Neuronal stem cell (in vitro differentiated cells): ENCODE measurements around the gene GLG1.
"Not testable (repeated sequence)": the region's sequence is repeated elsewhere in the genome, so short reads cannot be mapped to it uniquely, and the experiment has no call there.

ENCODE experiments used
- DNase-seq: peaks from one replicate; pipeline ENCODE4 v3.0.0-alpha.2; 2013; ENCODE audit warnings: low spot score
- H2AFZ ChIP-seq: one replicate; pipeline ENCODE4 v1.6.1; 2013; ENCODE audit warnings: mild to moderate bottlenecking, low read length, inconsistent platforms
- H2AK5ac ChIP-seq: 2 replicates; pipeline ENCODE4 v1.6.1; 2013; ENCODE audit warnings: low read depth, mild to moderate bottlenecking, inconsistent platforms, low read length, moderate library complexity, mixed read lengths
- H2BK120ac ChIP-seq: 2 replicates; pipeline ENCODE4 v1.6.1; 2013; ENCODE audit warnings: low read depth, mild to moderate bottlenecking, inconsistent platforms, low read length, moderate library complexity, mixed read lengths
- H2BK12ac ChIP-seq: one replicate; pipeline ENCODE4 v1.6.1; 2013; ENCODE audit warnings: low read length, inconsistent platforms
- H2BK15ac ChIP-seq: 2 replicates; pipeline ENCODE4 v1.6.1; 2013; ENCODE audit warnings: mild to moderate bottlenecking, low read length, inconsistent platforms, mixed read lengths
- H2BK5ac ChIP-seq: one replicate; pipeline ENCODE4 v1.6.1; 2013; ENCODE audit warnings: inconsistent platforms, mild to moderate bottlenecking, low read length, moderate library complexity
- H3K14ac ChIP-seq: one replicate; pipeline ENCODE4 v1.6.1; 2013; ENCODE audit warnings: low read length, inconsistent platforms
- H3K18ac ChIP-seq: 2 replicates; pipeline ENCODE4 v1.6.1; 2013; ENCODE audit warnings: low read length, inconsistent platforms
- H3K23ac ChIP-seq: 2 replicates; pipeline ENCODE4 v1.6.1; 2013; ENCODE audit warnings: low read depth, mild to moderate bottlenecking, mixed read lengths, low read length, inconsistent platforms; ENCODE audit not compliant: poor library complexity
- H3K27ac ChIP-seq: replicated peaks from 3 replicates; pipeline ENCODE4 v1.5.1; 2013; ENCODE audit warnings: low read length, inconsistent platforms
- H3K27me3 ChIP-seq, 3 experiments: 2 replicates each; pipeline ENCODE4 v1.6.1; 2013; ENCODE audit warnings: low read length in 3 of 3, mild to moderate bottlenecking in 2 of 3, inconsistent platforms in 1 of 3, low read depth in 1 of 3, mixed read lengths in 1 of 3, moderate library complexity in 1 of 3; ENCODE audit not compliant: control insufficient read depth in 3 of 3, insufficient read depth in 3 of 3
- H3K36me3 ChIP-seq, 2 donors: replicated peaks in 1 of 2; 2 replicates each; pipeline ENCODE4 v1.6.1; 2013; ENCODE audit warnings: low read length in 2 of 2; ENCODE audit not compliant: control insufficient read depth in 2 of 2, insufficient read depth in 2 of 2
- H3K4ac ChIP-seq: 2 replicates; pipeline ENCODE4 v1.6.1; 2013; ENCODE audit warnings: inconsistent platforms, mild to moderate bottlenecking, low read length, moderate library complexity
- H3K4me1 ChIP-seq, 2 donors: 1 replicate in 1 of 2; 2 replicates in 1 of 2; pipeline ENCODE4 v1.6.1; 2013; ENCODE audit warnings: low read length in 2 of 2, low read depth in 1 of 2; ENCODE audit not compliant: control insufficient read depth in 2 of 2, insufficient read depth in 1 of 2
- H3K4me2 ChIP-seq: one replicate; pipeline ENCODE4 v1.6.1; 2013; ENCODE audit warnings: mild to moderate bottlenecking, low read length, inconsistent platforms; ENCODE audit not compliant: insufficient read depth, poor library complexity, severe bottlenecking
- H3K4me3 ChIP-seq, 2 donors: 2 replicates each; pipeline ENCODE4 v1.5.1; 2013; ENCODE audit warnings: low read length in 2 of 2, mild to moderate bottlenecking in 2 of 2, inconsistent platforms in 1 of 2, moderate library complexity in 1 of 2
- H3K79me1 ChIP-seq: one replicate; pipeline ENCODE4 v1.6.1; 2013; ENCODE audit warnings: low read depth, mild to moderate bottlenecking, inconsistent platforms, low read length, moderate library complexity
- H3K9ac ChIP-seq: one replicate; pipeline ENCODE4 v1.6.1; 2013; ENCODE audit warnings: mild to moderate bottlenecking, low read depth, low read length, inconsistent platforms; ENCODE audit not compliant: poor library complexity
- H3K9me3 ChIP-seq, 2 donors: replicated peaks in 1 of 2; 2 replicates each; pipeline versions ENCODE3 to v1.6.1; 2013; ENCODE audit warnings: low read length in 2 of 2, mild to moderate bottlenecking in 2 of 2, inconsistent platforms in 1 of 2, low read depth in 1 of 2, mixed read lengths in 1 of 2, moderate library complexity in 1 of 2; ENCODE audit not compliant: control insufficient read depth in 2 of 2, insufficient read depth in 1 of 2
- H4K8ac ChIP-seq: one replicate; pipeline ENCODE4 v1.6.1; 2013; ENCODE audit warnings: low read depth, mild to moderate bottlenecking, inconsistent platforms, low read length, moderate library complexity
- H4K91ac ChIP-seq: one replicate; pipeline ENCODE4 v1.6.1; 2013; ENCODE audit warnings: low read length, low read depth, mild to moderate bottlenecking, inconsistent platforms; ENCODE audit not compliant: poor library complexity
- WGBS, 2 donors: extraction: QIAGEN DNeasy Blood & Tissue Kit; methylation state at CpG; one replicate each; pipeline ENCODE4 v1.1.7; 2013; ENCODE audit warnings: missing lambda C conversion rate in 2 of 2, mixed read lengths in 1 of 2; ENCODE audit not compliant: insufficient read length in 2 of 2, insufficient replicate concordance in 1 of 2; ENCODE audit errors: extremely low coverage in 2 of 2; 5-methylcytosine and 5-hydroxymethylcytosine counted together

Gene GLG1

DNA sequence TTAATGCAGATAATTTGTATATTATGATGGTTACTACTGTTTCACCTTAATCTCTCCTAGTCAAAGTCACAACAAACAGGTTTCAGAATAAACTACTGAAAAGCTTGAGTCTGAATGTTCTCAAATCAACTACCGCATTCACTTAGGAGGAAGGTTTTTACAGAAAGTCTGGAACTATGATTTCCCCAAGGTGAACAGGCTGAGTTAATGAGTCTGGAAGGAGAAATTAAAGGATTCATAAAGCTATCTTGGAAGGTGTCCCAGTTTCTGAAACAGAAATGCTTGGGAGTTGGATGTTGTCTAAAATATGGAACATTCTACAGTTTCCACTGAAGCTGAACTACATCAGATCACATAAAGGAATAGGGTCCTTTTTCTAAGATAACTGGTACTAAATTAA is 69.2 kb downstream of the GLG1 start:
- not testable (repeated sequence) for H2AK5ac ChIP-seq, H2AFZ ChIP-seq, H3K27me3 ChIP-seq, H3K14ac ChIP-seq, H2BK15ac ChIP-seq, H3K9ac ChIP-seq, H3K9me3 ChIP-seq, H2BK5ac ChIP-seq, H4K8ac ChIP-seq, H3K23ac ChIP-seq, H3K36me3 ChIP-seq, H3K18ac ChIP-seq, H3K79me1 ChIP-seq, DNase-seq, H3K27ac ChIP-seq, H3K4me1 ChIP-seq, H3K4ac ChIP-seq, H3K4me3 ChIP-seq, H2BK120ac ChIP-seq, H3K4me2 ChIP-seq, H4K91ac ChIP-seq, H2BK12ac ChIP-seq
- WGBS, 2 donors, result no CpG with 5 or more reads among the region's 1 CpG

DNA sequence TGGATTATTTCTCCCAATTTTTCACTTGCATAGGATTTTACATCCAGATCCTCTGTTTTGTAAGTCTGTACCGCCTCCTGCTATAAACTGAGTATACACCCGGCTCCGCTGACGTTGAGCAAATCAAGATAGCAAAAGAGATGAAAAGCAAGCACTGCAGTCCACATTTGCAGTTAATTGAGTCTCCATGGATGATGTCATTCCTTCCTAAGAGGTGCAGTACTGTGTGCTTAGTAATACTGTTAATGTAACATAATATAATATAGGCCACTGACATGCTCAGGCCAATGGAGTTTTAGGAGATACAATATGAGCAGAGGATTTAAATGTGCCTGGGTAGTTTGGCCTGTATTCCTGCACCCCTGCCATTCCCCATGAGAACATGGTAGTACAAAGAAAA is 72.3 kb downstream of the GLG1 start:
- H3K18ac ChIP-seq, H2BK15ac ChIP-seq, H3K9ac ChIP-seq, DNase-seq, H3K27ac ChIP-seq, H2AFZ ChIP-seq, H3K4me1 ChIP-seq, H3K4me3 ChIP-seq, H2AK5ac ChIP-seq, H3K9me3 ChIP-seq, H3K4me2 ChIP-seq, H3K79me1 ChIP-seq, H3K4ac ChIP-seq, H3K36me3 ChIP-seq, H2BK12ac ChIP-seq, H3K23ac ChIP-seq, H2BK5ac ChIP-seq, H2BK120ac ChIP-seq, H4K91ac ChIP-seq, H3K14ac ChIP-seq, H3K27me3 ChIP-seq, H4K8ac ChIP-seq: not testable (repeated sequence)
- WGBS, 2 donors, result no CpG with 5 or more reads among the region's 4 CpGs

- no peak overlapping the region for H2BK12ac ChIP-seq
- DNase-seq, result no peak
- no peak overlapping the region for H2BK15ac ChIP-seq
- no peak overlapping the region for H2BK120ac ChIP-seq
- no peak overlapping the region for H3K23ac ChIP-seq
- no peak overlapping the region for H2AK5ac ChIP-seq
- H3K14ac ChIP-seq, result no peak overlapping the region
- no peaks in the 10 kb centered on the region for H3K79me1 ChIP-seq
- H2BK5ac ChIP-seq, result no peak overlapping the region
- no peak overlapping the region for H4K91ac ChIP-seq
- H3K27ac ChIP-seq, result no peak overlapping the region
- H3K36me3 ChIP-seq, result peaks cover 2 to 23% of the 10 kb centered on the region in 2 donors
- H3K9me3 ChIP-seq, result peaks cover 0 to 13% of the 10 kb centered on the region in 2 donors
- H2AFZ ChIP-seq, result no peak overlapping the region
- H3K9ac ChIP-seq, result no peak overlapping the region
- no peak overlapping the region for H3K4me3 ChIP-seq
- no peak overlapping the region for H3K4me2 ChIP-seq
- no peak overlapping the region for H3K18ac ChIP-seq
- H3K4ac ChIP-seq, result no peak overlapping the region
- peaks cover 0 to 2% of the 10 kb centered on the region in 2 donors for H3K4me1 ChIP-seq
- no peaks in the 10 kb centered on the region for H3K27me3 ChIP-seq
- H4K8ac ChIP-seq, result no peak overlapping the region
Observed at GRCh38 chr16:74524926-74525325, 82.0 kb downstream of the GLG1 start.

GRCh38 chr16:74524117-74524516 is 82.8 kb downstream of the GLG1 start:
- H3K4me3 ChIP-seq, result no peak overlapping the region
- H2AFZ ChIP-seq, result no peak overlapping the region
- H3K14ac ChIP-seq, result no peak overlapping the region
- peaks cover 0 to 13% of the 10 kb centered on the region in 2 donors for H3K9me3 ChIP-seq
- no peak overlapping the region for H3K18ac ChIP-seq
- H3K27ac ChIP-seq, result no peak overlapping the region
- H2BK5ac ChIP-seq, result no peak overlapping the region
- no peak overlapping the region for H2BK12ac ChIP-seq
- no peak overlapping the region for H2BK120ac ChIP-seq
- no peak overlapping the region for H3K4me2 ChIP-seq
- H3K27me3 ChIP-seq, result no peaks in the 10 kb centered on the region
- H3K23ac ChIP-seq, result no peak overlapping the region
- no CpG with 5 or more reads among the region's 5 CpGs for WGBS, 2 donors
- DNase-seq, result no peak
- H4K91ac ChIP-seq, result no peak overlapping the region
- H3K4ac ChIP-seq, result no peak overlapping the region
- H2BK15ac ChIP-seq, result no peak overlapping the region
- no peaks in the 10 kb centered on the region for H3K79me1 ChIP-seq
- peaks cover 0 to 2% of the 10 kb centered on the region in 2 donors for H3K4me1 ChIP-seq
- peaks cover 2 to 26% of the 10 kb centered on the region in 2 donors for H3K36me3 ChIP-seq
- no peak overlapping the region for H2AK5ac ChIP-seq
- no peak overlapping the region for H4K8ac ChIP-seq
- no peak overlapping the region for H3K9ac ChIP-seq
